Sigmoid colon (tissue), 4 donors: ENCODE data around the gene SLC4A1.

ENCODE experiments used
- CTCF ChIP-seq, 4 experiments: fragments of 450-650 bp in 3 of 4; fragments of 200-600 bp in 1 of 4; IDR thresholded peaks; one replicate each; pipeline ENCODE4 v1.5.1; 2016 to 2019; ENCODE audit warnings: antibody characterized with exemption in 4 of 4, mild to moderate bottlenecking in 3 of 4, moderate library complexity in 2 of 4
- POLR2A ChIP-seq, 2 donors: fragments of 450-650 bp; IDR thresholded peaks; one replicate each; pipeline ENCODE4 v1.6.1; 2016; ENCODE audit warnings: antibody characterized with exemption in 2 of 2, mild to moderate bottlenecking in 2 of 2, moderate library complexity in 2 of 2
- POLR2AphosphoS5 ChIP-seq, 4 donors: sonication (generic); formaldehyde crosslinking; IDR thresholded peaks; one replicate each; pipeline ENCODE4 v1.6.1; 2017; ENCODE audit warnings: antibody characterized with exemption in 4 of 4

GRCh38 chr17:44277976-44278375 lies 10.0 kb upstream of the SLC4A1 start:
- TF ChIP-seq CTCF (IDR thresholded peaks at IDR 0.05) (no peak), POLR2AphosphoS5 (IDR thresholded peaks at IDR 0.05) (no peak), POLR2A (IDR thresholded peaks at IDR 0.05) (no peak)
